Measurements from ENCODE around the gene WDR87.

- TF ChIP-seq CTCF (IDR thresholded peaks at IDR 0.05): peak; percentile 76 to 86 (median 81)
- TF ChIP-seq POLR2A (IDR thresholded peaks at IDR 0.05): no peak
Measured at GRCh38 chr19:37902668-37903067, 3.7 kb downstream of the WDR87 start.
